ENCODE data around the gene TFF1. TPM values are rescaled to one million over a fixed set of nuclear protein-coding genes. Genes with fewer than 3 reads are reported as not detected.

TFF1 gene
- total RNA-seq, 1 donor from 2014 or later, result not detected

DNA sequence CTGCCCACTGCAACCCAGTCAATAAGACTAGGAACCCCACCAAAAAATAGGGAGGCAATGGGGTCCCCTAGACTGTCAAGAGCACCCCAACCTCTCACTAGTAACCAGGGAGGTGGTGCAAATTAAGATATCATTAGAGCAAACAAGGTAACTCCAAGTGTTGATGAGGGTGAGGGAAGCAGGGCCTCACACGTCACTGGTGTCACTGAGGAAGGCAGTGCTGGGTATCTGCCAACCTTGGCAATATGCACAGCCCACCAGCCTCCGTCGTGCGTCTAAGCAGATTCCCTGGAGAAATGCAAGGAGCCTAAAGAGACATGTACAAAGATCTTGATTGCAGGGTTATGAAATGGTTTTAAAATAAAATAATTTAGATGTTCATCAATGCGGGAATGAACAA is 41.1 kb upstream of the TFF1 start:
- H3K27ac Mint-ChIP-seq, result no peak overlapping the region
- intact Hi-C loops (cut with micrococcal nuclease), result no loop called here
- DNase-seq (no peak), ATAC-seq (ENCODE audit: low read depth) (no peak)
- H3K36me3 Mint-ChIP-seq (ENCODE audit: low read depth), result no peaks in the 10 kb centered on the region
- peaks cover 3% of the 10 kb centered on the region for H3K4me1 Mint-ChIP-seq
- ChIA-PET CTCF (no interaction called here), POLR2A (no interaction called here)
- no peak for TF ChIP-seq CTCF (IDR thresholded peaks at IDR 0.05)
- no peaks in the 10 kb centered on the region for H3K9me3 Mint-ChIP-seq
- H3K27me3 Mint-ChIP-seq, result peaks cover 4% of the 10 kb centered on the region
- no peak overlapping the region for H3K4me3 Mint-ChIP-seq

GRCh38 chr21:42406866-42407265 is 40.5 kb upstream of the TFF1 start:
- no peak overlapping the region for H3K4me3 Mint-ChIP-seq
- no peaks in the 10 kb centered on the region for H3K36me3 Mint-ChIP-seq (ENCODE audit: low read depth)
- H3K9me3 Mint-ChIP-seq, result peaks cover 2% of the 10 kb centered on the region
- no peak for TF ChIP-seq CTCF (IDR thresholded peaks at IDR 0.05)
- intact Hi-C loops (cut with micrococcal nuclease), result no loop called here
- ATAC-seq (ENCODE audit: low read depth), result no peak
- ChIA-PET POLR2A (no interaction called here), CTCF (no interaction called here)
- H3K4me1 Mint-ChIP-seq, result peaks cover 2% of the 10 kb centered on the region
- H3K27ac Mint-ChIP-seq, result no peak overlapping the region
- peaks cover 4% of the 10 kb centered on the region for H3K27me3 Mint-ChIP-seq
- DNase-seq, result no peak

DNA sequence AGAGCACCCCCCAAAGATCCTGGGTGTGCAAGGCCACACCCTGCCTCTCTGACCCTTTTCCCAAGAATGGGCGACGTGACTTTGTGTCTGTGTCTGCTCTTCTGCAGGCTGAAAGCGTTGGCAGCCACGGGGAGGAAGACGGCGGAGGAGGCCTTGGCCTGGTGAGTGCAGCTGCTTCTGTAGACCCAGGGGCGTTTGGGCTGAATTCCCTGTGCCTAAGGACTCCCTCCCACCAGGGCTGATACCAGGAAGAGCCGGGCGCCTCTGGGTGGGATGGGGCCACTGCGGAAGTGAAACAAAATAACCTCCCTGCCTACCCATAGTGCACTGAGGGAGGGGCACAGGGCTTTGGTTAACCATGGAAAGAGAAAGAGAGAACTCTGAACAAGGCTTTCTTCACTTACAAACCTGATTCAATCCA is 39.9 kb upstream of the TFF1 start:
- TF ChIP-seq CTCF (IDR thresholded peaks at IDR 0.05), result no peak
- Mint-ChIP-seq H3K36me3 (ENCODE audit: low read depth) (no peaks in the 10 kb centered on the region), H3K4me3 (no peak overlapping the region), H3K27ac (no peak overlapping the region), H3K9me3 (peaks cover 7% of the 10 kb centered on the region), H3K27me3 (peaks cover 4% of the 10 kb centered on the region), H3K4me1 (peaks cover 3% of the 10 kb centered on the region)
- ChIA-PET CTCF (no interaction called here), POLR2A (no interaction called here)
- intact Hi-C loops (cut with micrococcal nuclease), result no loop called here
- ATAC-seq (ENCODE audit: low read depth) (no peak), DNase-seq (no peak)

DNA sequence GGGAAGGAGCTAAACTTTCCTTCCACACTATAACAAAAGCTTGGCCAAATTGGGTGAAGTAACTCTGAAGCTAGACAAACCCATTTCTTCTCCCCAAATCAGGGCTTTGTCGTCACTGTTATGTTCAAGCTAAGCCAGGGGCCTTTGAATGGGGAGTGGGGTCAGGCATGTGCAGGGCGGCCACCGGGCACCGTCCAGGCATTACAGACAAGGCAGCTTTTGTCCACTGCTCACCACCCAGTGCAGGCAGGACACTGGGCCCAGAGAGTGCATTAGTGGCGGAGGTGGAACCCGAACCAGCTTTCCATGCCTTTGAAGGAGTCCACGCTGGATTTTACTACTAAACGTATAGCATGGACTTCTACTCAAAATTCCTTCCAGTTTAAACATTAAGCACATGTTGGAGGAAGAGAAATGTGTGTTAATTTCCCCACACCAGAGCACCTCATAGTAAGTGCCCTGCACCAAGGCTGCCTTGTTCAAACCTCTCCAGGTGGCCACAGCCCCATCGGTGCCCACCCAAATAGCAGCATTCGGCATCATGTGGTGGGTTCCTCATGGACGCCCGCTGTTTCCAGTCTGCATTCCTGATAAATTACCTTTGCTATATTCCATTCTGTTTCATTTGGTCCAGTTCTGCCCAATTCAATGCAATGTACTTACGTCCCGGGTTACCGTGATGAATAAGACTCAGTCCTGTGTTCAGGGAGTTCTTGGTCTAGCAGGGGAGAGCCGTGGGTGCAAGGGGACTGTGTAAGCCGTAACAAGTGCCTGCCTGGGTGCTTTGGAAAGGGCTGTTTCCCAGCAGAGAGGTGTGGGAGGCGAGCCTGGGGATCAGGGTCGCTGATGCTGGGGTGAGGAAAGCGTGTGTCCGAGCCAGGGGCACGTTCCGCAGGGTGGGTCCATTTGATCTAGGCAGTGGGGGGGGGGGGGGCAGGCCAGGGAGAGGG is 39.0 kb upstream of the TFF1 start:
- DNase-seq (no peak), ATAC-seq (ENCODE audit: low read depth) (no peak)
- ChIA-PET CTCF (no interaction called here), POLR2A (interaction anchor here (1.3 kb wide), 1 partner anchor 12 kb away, joined by 3 read pairs; no protein-coding TSS in a partner anchor)
- H3K4me3 Mint-ChIP-seq, result no peak overlapping the region
- H3K27ac Mint-ChIP-seq, result no peak overlapping the region
- H3K27me3 Mint-ChIP-seq, result peaks cover 4% of the 10 kb centered on the region
- H3K9me3 Mint-ChIP-seq, result peaks cover 7% of the 10 kb centered on the region
- H3K36me3 Mint-ChIP-seq (ENCODE audit: low read depth), result no peaks in the 10 kb centered on the region
- no peak for TF ChIP-seq CTCF (IDR thresholded peaks at IDR 0.05)
- peaks cover 7% of the 10 kb centered on the region for H3K4me1 Mint-ChIP-seq
- intact Hi-C loops (cut with micrococcal nuclease), result no loop called here

- ChIA-PET POLR2A (interaction anchor here (1.3 kb wide), 1 partner anchor 11 kb away, joined by 3 read pairs; no protein-coding TSS in a partner anchor), CTCF (no interaction called here)
- Mint-ChIP-seq H3K4me3 (no peak overlapping the region), H3K36me3 (ENCODE audit: low read depth) (no peaks in the 10 kb centered on the region), H3K9me3 (peaks cover 7% of the 10 kb centered on the region), H3K4me1 (peaks cover 8% of the 10 kb centered on the region), H3K27me3 (peaks cover 2% of the 10 kb centered on the region), H3K27ac (no peak overlapping the region)
- ATAC-seq (ENCODE audit: low read depth) (no peak), DNase-seq (no peak)
- intact Hi-C loops (cut with micrococcal nuclease), result no loop called here
- TF ChIP-seq CTCF (IDR thresholded peaks at IDR 0.05), result no peak
Measured at GRCh38 chr21:42404539-42404938, 38.2 kb upstream of the TFF1 start.

Measured in activated B cell treated with CpG ODN at 0.5 μM for 24 hours (primary cell).